Panc1 (cell line): ENCODE results near the gene OR1A2. TPM values are rescaled to one million over a fixed set of nuclear protein-coding genes. Genes with fewer than 3 reads are reported as not detected.
"Not testable (repeated sequence)": the region's sequence is repeated elsewhere in the genome, so short reads cannot be mapped to it uniquely, and the experiment has no call there.

Experiments
- ATAC-seq: fragments of 200-7000 bp; cut with Tn5 transposase; 2 replicates; pipeline ENCODE4 v1.9.1; 2020; ENCODE audit warnings: mild to moderate bottlenecking, moderate library complexity
- BruUV-seq: library from RNA; stranded (reverse); fragments of 400-500 nt; replicated peaks from 2 replicates; lab custom pipeline; 2021; lab: Mats Ljungman, UMichigan
- CTCF ChIA-PET: fragments of 300-600 bp; sonication (Branson Sonifier 250); formaldehyde crosslinking; loops from one replicate; lab custom pipeline; 2022; ENCODE audit warnings: antibody characterized with exemption; lab: Charles Lee
- POLR2A ChIA-PET: fragments of 300-600 bp; sonication (Branson Sonifier 250); formaldehyde crosslinking; loops from one replicate; lab custom pipeline; 2022; ENCODE audit warnings: antibody characterized with exemption; lab: Charles Lee
- DNase-seq: peaks from one replicate; pipeline ENCODE4 v3.0.0-alpha.2; 2010; ENCODE audit warnings: low read depth, low spot score
- H3K27ac ChIP-seq: 2 replicates; pipeline ENCODE4 v1.5.1; 2011; ENCODE audit warnings: mild to moderate bottlenecking, low read length, inconsistent platforms
- H3K27me3 ChIP-seq: fragments of 200-500 bp; sonication (Bioruptor generic); 2 replicates; pipeline ENCODE4 v1.6.0; 2014; ENCODE audit warnings: low read length, inconsistent platforms; ENCODE audit not compliant: control insufficient read depth, insufficient read depth
- H3K36me3 ChIP-seq: fragments of 200-500 bp; sonication (Bioruptor generic); 2 replicates; pipeline ENCODE4 v1.5.1; 2014; ENCODE audit warnings: inconsistent platforms, mild to moderate bottlenecking, low read length, moderate library complexity; ENCODE audit not compliant: control insufficient read depth, insufficient read depth
- H3K4me1 ChIP-seq: 2 replicates; pipeline ENCODE4 v1.5.1; 2011; ENCODE audit warnings: inconsistent platforms, mild to moderate bottlenecking, low read length, moderate library complexity; ENCODE audit not compliant: control insufficient read depth, insufficient read depth
- H3K4me3 ChIP-seq, 2 experiments: 2 replicates each; pipeline ENCODE4 v1.5.1; 2011 to 2012; ENCODE audit warnings: low read depth in 2 of 2, low read length in 2 of 2, mild to moderate bottlenecking in 2 of 2, inconsistent platforms in 1 of 2, moderate library complexity in 1 of 2
- H3K9me3 ChIP-seq: fragments of 200-500 bp; sonication (Bioruptor generic); 2 replicates; pipeline ENCODE4 v1.5.1; 2014; ENCODE audit warnings: low read depth, mild to moderate bottlenecking, inconsistent platforms, low read length, moderate library complexity; ENCODE audit not compliant: control insufficient read depth, insufficient read depth
- POLR2AphosphoS5 ChIP-seq: IDR thresholded peaks from 2 replicates; pipeline ENCODE4 v1.6.1; 2012; ENCODE audit warnings: mild to moderate bottlenecking, low read depth, low read length, moderate library complexity
- SIN3A ChIP-seq: IDR thresholded peaks from 2 replicates; pipeline ENCODE4 v1.6.1; 2012; ENCODE audit warnings: low read depth, mild to moderate bottlenecking, low read length, moderate library complexity, borderline replicate concordance; ENCODE audit not compliant: insufficient read depth
- TCF7L2 ChIP-seq: IDR thresholded peaks from 2 replicates; pipeline ENCODE4 v1.6.1; 2011; ENCODE audit warnings: mild to moderate bottlenecking, low read depth, low read length, inconsistent platforms
- in situ Hi-C: cut with HindIII; loops from 2 replicates; pipeline ENCODE4 v1.10.0; 2016; ENCODE audit warnings: low sequenced_read_pairs, low pct_unique_long_range_greater_than_20kb
- intact Hi-C: fragments of 100-400 bp; cut with micrococcal nuclease; formaldehyde crosslinking; loops from one replicate; pipeline ENCODE4 v1.10.0; 2022; ENCODE audit not compliant: unreplicated experiment
- total RNA-seq: library from RNA; stranded (reverse); gene quantifications from one replicate; pipeline ENCODE4 v1.2.1, GENCODE V29; 2021; ENCODE audit not compliant: unreplicated experiment
- TF ChIP-seq, protein P1 (sequence below): fragments of 450-650 bp; IDR thresholded peaks from 2 replicates; pipeline ENCODE4 v1.5.1; 2017; ENCODE audit warnings: mild to moderate bottlenecking
- TF ChIP-seq, protein P2 (sequence below), 2 experiments: IDR thresholded peaks; 2 replicates each; pipeline ENCODE4 v1.6.1; 2011 to 2012; ENCODE audit warnings: low read depth in 2 of 2, control low read depth in 1 of 2, low read length in 1 of 2, mild to moderate bottlenecking in 1 of 2, moderate library complexity in 1 of 2; ENCODE audit not compliant: insufficient read depth in 1 of 2

The OR1A2 gene
- total RNA-seq, 1 experiment from 2014 or later, result not detected

DNA sequence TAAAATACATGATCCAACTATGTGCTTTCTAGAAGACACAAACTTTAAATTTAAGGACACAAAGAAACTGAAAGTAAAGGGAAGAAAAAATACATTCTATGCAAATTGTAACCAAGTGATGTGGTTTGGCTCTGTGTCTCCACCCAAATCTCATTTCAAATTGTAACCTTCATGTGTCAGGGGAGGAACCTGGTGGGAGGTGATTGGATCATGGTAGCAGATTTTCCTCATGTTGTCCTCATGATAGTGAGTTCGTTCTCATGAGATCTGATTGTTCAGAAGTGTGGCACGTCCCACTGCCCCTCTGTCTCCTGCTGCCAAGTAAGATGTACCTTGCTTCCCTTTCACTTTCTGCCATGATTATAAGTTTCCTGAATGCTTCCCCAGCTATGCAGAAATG lies 25.2 kb downstream of the OR1A2 start:
- Histone ChIP-seq H3K36me3 (no peaks in the 10 kb centered on the region), H3K9me3 (no peaks in the 10 kb centered on the region), H3K27me3 (no peaks in the 10 kb centered on the region), H3K4me3 (no peak overlapping the region), H3K27ac (no peak overlapping the region), H3K4me1 (no peaks in the 10 kb centered on the region)
- no peak for DNase-seq
- intact Hi-C loops (no loop called here), in situ Hi-C loops (no loop called here)
- ChIA-PET CTCF (no interaction called here), POLR2A (no interaction called here)
- no peak for ATAC-seq
- BruUV-seq, result no TSS peak
- no peak for TF ChIP-seq TCF7L2
- TF ChIP-seq, protein P1, sequence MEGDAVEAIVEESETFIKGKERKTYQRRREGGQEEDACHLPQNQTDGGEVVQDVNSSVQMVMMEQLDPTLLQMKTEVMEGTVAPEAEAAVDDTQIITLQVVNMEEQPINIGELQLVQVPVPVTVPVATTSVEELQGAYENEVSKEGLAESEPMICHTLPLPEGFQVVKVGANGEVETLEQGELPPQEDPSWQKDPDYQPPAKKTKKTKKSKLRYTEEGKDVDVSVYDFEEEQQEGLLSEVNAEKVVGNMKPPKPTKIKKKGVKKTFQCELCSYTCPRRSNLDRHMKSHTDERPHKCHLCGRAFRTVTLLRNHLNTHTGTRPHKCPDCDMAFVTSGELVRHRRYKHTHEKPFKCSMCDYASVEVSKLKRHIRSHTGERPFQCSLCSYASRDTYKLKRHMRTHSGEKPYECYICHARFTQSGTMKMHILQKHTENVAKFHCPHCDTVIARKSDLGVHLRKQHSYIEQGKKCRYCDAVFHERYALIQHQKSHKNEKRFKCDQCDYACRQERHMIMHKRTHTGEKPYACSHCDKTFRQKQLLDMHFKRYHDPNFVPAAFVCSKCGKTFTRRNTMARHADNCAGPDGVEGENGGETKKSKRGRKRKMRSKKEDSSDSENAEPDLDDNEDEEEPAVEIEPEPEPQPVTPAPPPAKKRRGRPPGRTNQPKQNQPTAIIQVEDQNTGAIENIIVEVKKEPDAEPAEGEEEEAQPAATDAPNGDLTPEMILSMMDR, result no peak
- no peak for TF ChIP-seq POLR2AphosphoS5
- TF ChIP-seq SIN3A, result no peak
- TF ChIP-seq, protein P2, sequence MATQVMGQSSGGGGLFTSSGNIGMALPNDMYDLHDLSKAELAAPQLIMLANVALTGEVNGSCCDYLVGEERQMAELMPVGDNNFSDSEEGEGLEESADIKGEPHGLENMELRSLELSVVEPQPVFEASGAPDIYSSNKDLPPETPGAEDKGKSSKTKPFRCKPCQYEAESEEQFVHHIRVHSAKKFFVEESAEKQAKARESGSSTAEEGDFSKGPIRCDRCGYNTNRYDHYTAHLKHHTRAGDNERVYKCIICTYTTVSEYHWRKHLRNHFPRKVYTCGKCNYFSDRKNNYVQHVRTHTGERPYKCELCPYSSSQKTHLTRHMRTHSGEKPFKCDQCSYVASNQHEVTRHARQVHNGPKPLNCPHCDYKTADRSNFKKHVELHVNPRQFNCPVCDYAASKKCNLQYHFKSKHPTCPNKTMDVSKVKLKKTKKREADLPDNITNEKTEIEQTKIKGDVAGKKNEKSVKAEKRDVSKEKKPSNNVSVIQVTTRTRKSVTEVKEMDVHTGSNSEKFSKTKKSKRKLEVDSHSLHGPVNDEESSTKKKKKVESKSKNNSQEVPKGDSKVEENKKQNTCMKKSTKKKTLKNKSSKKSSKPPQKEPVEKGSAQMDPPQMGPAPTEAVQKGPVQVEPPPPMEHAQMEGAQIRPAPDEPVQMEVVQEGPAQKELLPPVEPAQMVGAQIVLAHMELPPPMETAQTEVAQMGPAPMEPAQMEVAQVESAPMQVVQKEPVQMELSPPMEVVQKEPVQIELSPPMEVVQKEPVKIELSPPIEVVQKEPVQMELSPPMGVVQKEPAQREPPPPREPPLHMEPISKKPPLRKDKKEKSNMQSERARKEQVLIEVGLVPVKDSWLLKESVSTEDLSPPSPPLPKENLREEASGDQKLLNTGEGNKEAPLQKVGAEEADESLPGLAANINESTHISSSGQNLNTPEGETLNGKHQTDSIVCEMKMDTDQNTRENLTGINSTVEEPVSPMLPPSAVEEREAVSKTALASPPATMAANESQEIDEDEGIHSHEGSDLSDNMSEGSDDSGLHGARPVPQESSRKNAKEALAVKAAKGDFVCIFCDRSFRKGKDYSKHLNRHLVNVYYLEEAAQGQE (IDR thresholded peaks at IDR 0.05; ENCODE audit: insufficient read depth in 1 of 2, low read depth in 2 of 2, low read length in 1 of 2), result no peak

DNA sequence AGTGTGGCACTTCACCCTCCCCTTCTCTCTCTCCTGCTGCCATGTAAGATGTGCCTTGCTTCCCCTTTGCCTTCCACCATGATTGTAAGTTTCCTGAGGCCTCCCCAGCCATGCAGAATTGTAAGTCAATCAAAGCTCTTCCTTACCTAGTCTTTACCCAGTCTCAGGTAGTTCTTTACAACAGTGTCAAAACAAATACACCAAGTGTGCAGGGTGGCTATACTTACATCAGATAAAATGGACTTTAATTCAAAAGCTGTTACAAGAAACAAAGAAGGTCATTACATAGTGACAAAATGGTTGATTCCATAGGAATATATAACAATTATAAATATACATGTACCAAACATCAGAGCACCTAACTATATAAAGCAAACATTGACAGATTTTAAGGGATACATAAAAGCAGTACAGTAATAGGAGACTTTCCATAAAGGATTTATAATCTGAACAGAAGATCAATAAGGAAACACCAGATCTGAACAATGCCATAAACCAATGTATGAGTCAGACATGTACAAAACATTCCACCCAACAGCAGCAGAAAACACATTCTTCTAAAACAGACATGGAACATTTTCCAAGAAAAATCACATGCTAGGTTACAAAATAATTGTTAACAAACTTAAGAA lies 27.5 kb downstream of the OR1A2 start:
- H3K9me3 ChIP-seq, DNase-seq, ATAC-seq, H3K4me1 ChIP-seq, POLR2A ChIA-PET, H3K27ac ChIP-seq, H3K4me3 ChIP-seq, intact Hi-C loops, H3K36me3 ChIP-seq, CTCF ChIA-PET, H3K27me3 ChIP-seq, BruUV-seq, in situ Hi-C loops: not testable (repeated sequence)

DNA sequence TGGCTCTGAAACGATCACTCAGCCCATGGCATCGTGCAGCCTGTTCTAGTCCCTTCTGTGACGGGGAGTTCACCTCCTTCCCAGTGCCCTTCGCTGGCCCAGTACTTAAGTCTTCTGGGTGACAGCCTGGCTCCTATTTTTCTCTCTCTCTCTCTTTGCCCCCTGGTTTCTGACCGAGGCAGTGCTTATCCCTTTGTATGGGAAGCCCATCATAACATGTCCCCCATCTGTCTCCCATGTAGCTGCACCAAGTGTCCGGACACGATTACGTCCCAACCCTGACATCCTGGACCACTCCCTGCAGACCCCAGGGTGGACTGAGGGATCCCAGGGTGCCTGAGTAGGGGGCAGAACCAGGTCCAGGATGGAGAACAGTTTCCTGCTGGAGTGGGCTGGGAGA lies 35.0 kb downstream of the OR1A2 start:
- POLR2A ChIA-PET, H3K36me3 ChIP-seq, CTCF ChIA-PET, H3K27me3 ChIP-seq, DNase-seq, H3K4me3 ChIP-seq, ATAC-seq, in situ Hi-C loops, BruUV-seq, intact Hi-C loops, H3K9me3 ChIP-seq, H3K4me1 ChIP-seq, H3K27ac ChIP-seq: not testable (repeated sequence)

DNA sequence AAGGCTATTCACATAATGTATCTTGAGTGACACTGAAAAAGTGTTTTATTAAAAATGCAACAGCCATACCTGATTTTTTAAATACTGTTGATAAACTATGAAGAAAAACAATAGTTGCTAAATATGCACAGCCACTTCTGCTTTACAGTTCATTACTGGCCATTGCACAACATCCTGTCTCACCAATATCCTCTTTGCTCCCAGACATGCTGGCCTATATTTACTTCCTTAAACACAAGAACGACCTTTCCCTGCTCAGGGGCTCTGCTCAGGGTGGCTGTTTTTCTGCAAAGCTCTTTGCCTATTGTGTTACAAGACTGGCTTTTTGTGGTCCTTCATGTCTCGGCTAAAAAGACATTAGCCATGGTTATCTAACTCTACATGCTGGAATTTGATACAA lies 41.4 kb downstream of the OR1A2 start:
- H3K9me3 ChIP-seq, H3K27ac ChIP-seq, in situ Hi-C loops, POLR2A ChIA-PET, H3K4me3 ChIP-seq, intact Hi-C loops, H3K27me3 ChIP-seq, DNase-seq, CTCF ChIA-PET, BruUV-seq, H3K36me3 ChIP-seq, ATAC-seq, H3K4me1 ChIP-seq: not testable (repeated sequence)

DNA sequence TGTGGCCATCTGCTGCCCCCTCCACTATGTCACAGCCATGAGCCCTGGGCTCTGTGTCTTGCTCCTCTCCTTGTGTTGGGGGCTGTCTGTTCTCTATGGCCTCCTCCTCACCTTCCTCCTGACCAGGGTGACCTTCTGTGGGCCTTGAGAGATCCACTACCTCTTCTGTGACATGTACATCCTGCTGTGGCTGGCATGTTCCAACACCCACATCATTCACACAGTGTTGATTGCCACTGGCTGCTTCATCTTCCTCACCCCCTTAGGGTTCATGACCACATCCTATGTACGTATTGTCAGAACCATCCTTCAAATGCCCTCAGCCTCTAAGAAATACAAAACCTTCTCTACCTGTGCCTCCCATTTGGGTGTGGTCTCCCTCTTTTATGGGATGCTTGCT lies 43.7 kb downstream of the OR1A2 start:
- H3K27ac ChIP-seq, H3K4me3 ChIP-seq, H3K9me3 ChIP-seq, H3K36me3 ChIP-seq, in situ Hi-C loops, H3K27me3 ChIP-seq, BruUV-seq, H3K4me1 ChIP-seq, CTCF ChIA-PET, intact Hi-C loops, ATAC-seq, DNase-seq, POLR2A ChIA-PET: not testable (repeated sequence)
